Measurements from ENCODE around the gene GPALPP1.
A peak's percentile ranks its signal among the peaks of the same experiment; 100 is the strongest.
"Not testable (repeated sequence)": the region's sequence is repeated elsewhere in the genome, so short reads cannot be mapped to it uniquely, and the experiment has no call there.

GPALPP1 gene

GRCh38 chr13:45004096-45004495, 14.8 kb downstream of the GPALPP1 start:
- DNase-seq (ENCODE audit: low read depth in 1 of 2, low spot score in 1 of 2), result no peak

GRCh38 chr13:45007225-45007624, 17.9 kb downstream of the GPALPP1 start:
- no peak for DNase-seq (ENCODE audit: low read depth in 1 of 2, low spot score in 1 of 2)

- no peak for DNase-seq (ENCODE audit: low read depth in 1 of 2, low spot score in 1 of 2)
Measured at GRCh38 chr13:45007823-45008222, 18.5 kb downstream of the GPALPP1 start.

DNA sequence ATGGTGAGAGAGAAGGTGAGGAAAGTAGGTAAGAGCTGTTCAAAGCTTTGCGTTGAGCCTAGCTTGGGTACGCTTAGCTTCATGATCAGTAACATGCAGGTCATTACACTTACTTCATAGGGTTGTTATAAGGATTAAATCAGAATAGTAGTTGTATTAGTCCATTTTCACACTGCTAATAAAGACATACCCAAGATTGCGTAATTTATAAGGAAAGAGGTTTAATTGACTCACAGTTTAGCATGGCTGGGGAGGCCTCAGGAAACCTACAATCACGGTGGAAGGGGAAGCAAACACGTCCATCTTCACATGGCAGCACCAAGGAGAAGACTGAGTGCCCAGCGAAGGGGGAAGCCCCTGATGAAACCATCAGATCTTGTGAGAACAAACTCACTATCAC, 21.9 kb downstream of the GPALPP1 start:
- DNase-seq (ENCODE audit: low read depth in 1 of 2, low spot score in 1 of 2), result no peak

DNA sequence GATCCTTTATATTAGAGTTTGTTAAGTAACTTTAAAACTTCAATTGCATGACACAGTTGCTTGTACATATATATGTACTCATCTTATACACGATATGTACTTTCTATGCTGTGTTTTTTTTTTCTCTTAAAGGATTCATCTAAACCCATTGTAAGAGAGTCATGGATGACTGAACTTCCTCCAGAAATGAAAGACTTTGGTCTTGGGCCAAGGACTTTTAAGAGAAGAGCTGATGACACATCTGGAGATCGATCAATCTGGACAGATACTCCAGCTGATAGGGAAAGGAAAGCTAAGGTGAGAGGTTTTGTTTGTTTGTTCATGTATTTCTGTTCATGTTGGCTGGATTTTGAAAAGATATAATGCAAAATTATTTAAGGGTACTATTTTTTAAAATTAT, 26.0 kb downstream of the GPALPP1 start:
- no peak for DNase-seq (ENCODE audit: low read depth in 1 of 2, low spot score in 1 of 2)

DNA sequence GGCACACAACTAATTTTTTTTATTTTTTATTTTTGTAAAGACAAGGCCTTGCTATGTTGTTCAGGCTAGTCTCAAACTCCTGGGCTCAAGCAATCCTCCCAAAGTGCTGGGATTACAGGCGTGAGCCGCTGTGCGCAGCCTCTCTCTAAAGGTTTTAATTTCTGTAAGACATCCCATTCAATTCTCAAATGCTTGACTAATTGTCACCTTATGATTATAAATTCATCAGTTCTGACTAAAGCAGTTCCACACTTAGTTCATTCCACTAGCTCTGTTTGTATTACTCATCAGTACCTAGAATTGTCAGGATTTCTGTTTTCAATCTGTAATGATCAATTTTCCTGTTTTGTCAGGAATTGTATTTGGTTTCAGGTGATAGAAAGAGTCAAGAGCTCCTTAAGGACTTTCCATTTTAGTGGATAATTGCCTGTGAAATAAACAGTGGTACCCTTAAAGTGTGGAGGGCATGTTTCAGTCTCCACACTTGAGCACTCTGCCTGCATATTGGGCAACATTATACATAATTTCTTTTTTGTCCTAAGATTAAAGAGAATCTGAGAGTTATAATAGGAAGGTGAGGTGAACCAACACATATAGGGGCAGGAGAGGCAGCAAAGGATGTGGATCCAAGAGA, 27.6 kb downstream of the GPALPP1 start:
- DNase-seq (ENCODE audit: low read depth in 1 of 2, low spot score in 1 of 2), result no peak

DNA sequence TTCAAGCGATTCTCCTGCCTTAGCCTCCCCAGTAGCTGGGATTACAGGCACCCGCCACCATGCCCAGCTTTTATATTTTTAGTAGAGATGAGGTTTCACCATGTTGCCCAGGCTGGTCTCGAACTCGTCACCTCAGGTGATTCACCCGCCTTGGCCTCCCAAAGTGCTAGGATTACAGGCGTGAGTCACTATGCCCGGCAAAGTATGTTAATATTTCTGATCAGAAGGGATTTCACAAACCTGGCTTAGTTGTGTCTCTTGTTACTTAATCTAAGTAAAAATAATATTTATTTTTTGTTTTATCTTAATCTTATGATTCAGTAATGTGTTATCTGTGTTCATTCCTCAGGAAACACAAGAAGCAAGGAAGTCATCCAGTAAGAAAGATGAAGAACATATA, 30.6 kb downstream of the GPALPP1 start:
- not testable (repeated sequence) for DNase-seq (ENCODE audit: low read depth in 1 of 2, low spot score in 1 of 2)

GRCh38 chr13:45021250-45021649, 31.9 kb downstream of the GPALPP1 start:
- DNase-seq (ENCODE audit: low read depth in 1 of 2, low spot score in 1 of 2), result no peak

DNA sequence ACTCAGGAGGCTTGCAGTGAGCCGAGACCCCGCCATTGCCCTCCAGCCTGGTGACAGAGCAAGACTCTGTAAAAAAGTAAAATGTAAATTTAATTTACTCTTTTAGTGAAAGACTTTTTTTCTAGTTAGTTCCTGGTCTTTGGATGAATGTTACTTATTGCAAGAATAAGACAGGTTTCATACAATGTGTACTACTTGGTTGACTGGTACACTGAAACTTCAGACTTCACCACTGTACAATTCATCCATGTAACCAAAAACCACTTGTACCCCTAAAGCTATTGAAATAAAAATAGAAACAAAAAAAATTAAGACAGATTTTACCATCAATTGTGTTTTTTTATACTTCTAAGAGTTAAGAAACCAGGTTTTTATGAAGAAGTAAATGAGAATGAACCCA, 35.5 kb downstream of the GPALPP1 start:
- DNase-seq (ENCODE audit: low read depth in 1 of 2, low spot score in 1 of 2), result no peak

- DNase-seq (ENCODE audit: low read depth in 1 of 2, low spot score in 1 of 2), result no peak
Measured at GRCh38 chr13:45034342-45034741, 45.0 kb downstream of the GPALPP1 start.

- no peak for DNase-seq (ENCODE audit: low read depth in 1 of 2, low spot score in 1 of 2)
Measured at GRCh38 chr13:45036206-45036605, 46.9 kb downstream of the GPALPP1 start.

GRCh38 chr13:45040173-45040572, 50.8 kb downstream of the GPALPP1 start:
- DNase-seq (ENCODE audit: low read depth in 1 of 2, low spot score in 1 of 2), result no peak

GRCh38 chr13:45040622-45041021, 51.3 kb downstream of the GPALPP1 start:
- DNase-seq (ENCODE audit: low read depth in 1 of 2, low spot score in 1 of 2), result no peak

DNA sequence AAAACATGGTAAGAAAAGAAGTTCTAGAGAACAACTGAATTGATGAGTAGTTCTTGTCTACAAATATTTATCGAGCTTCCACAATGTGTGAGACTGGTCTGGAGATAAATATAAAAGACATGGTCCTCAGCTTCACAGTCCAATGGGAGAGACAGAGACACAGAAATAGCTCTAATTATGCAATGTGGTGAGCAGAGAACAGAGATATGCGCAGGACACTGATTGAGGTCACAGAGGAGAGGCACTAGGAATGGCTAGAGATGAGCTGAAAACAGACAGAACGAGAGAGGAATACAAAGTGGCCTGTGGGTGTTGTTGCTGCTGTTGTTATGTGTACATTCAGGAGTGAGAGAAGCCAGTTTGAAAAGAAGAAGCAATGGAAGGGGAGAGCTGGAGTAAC, 53.2 kb downstream of the GPALPP1 start:
- no peak for DNase-seq (ENCODE audit: low read depth in 1 of 2, low spot score in 1 of 2)

- DNase-seq (ENCODE audit: low read depth in 1 of 2, low spot score in 1 of 2), result no peak
Measured at GRCh38 chr13:45046445-45046844, 57.1 kb downstream of the GPALPP1 start.

GRCh38 chr13:45047394-45048310, 58.3 kb downstream of the GPALPP1 start:
- peak; percentile 50 to 53 for DNase-seq (ENCODE audit: low read depth in 1 of 2, low spot score in 1 of 2)

DNA sequence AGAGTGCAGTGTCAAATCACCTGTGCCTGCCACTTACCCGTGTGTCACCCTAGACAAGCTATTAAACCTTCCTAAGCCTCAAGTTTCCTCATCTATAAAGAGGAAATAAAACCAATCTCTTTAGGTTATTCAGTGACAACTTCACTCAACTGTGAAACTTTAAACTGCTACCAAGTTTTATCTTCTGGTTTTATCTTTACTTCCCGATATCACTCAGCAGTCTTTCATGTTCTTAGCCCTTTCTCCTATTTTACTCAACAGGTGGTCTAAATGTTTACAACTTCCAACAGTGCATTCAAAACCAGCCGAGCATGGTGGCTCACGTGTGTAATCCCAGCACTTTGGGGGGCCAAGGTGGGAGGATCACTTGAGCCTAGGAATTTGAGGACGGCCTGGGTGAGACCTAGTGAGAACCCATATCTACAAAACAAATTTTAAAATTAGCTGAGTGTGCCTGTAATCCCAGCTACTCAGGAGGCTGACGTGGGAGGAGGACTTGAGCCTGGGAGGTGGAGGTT, 59.6 kb downstream of the GPALPP1 start:
- no peak for DNase-seq (ENCODE audit: low read depth in 1 of 2, low spot score in 1 of 2)

DNA sequence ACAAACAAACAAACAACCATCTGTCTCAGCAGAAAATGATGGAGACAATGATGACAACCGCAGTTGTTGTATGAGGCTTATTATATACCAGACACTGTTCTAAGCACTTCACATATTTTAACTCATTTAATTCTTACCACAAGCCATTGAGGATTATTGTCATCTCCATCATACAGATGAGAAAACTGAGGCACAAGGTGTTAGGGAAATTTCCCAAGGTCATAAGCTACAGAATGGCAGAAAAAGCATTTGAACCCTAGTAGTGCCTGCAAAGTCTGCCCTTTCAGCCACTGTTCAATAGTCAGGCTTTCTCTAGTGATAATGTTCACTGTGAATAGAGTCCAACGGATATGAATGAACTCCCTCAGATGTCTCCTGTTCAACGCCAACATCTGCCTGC, 60.1 kb downstream of the GPALPP1 start:
- DNase-seq (ENCODE audit: low read depth in 1 of 2, low spot score in 1 of 2), result no peak

- DNase-seq (ENCODE audit: low read depth in 1 of 2, low spot score in 1 of 2), result no peak
Measured at GRCh38 chr13:45051315-45051714, 62.0 kb downstream of the GPALPP1 start.

DNA sequence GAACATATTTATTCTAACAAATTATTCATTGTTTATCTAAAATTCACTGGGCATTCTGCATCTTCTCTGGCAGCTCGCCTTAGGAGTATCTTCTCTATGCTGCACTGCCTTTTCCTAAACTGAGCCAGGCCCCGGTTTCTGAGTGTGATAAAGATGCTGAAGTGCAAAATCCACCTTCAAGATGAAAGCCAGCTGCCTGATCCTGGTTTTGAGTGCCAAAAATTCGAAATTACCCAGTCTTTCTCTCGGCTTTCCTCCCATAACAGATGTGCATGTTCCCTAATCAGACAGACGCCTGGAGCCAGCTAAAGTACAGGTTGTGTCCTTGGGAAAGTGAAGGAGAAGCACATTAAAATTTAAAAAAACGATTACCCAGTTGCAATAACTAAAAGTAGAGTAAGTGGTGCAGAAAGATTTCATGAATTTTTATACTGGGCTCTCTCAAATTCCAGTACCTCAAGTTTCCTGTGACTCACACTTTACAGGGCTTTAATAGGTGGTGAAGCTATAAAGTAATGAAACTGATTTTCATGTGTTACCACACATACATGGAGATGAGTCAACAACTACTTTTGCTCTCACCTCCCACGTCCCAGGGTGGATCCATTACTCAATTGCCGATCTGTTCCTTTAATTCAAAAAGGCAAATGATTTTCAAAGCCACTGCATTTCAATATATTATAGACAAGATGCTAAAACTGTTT, 66.0 kb downstream of the GPALPP1 start:
- peak in 1 of 2 donors; percentile 33 for DNase-seq (ENCODE audit: low read depth in 1 of 2, low spot score in 1 of 2)

DNA sequence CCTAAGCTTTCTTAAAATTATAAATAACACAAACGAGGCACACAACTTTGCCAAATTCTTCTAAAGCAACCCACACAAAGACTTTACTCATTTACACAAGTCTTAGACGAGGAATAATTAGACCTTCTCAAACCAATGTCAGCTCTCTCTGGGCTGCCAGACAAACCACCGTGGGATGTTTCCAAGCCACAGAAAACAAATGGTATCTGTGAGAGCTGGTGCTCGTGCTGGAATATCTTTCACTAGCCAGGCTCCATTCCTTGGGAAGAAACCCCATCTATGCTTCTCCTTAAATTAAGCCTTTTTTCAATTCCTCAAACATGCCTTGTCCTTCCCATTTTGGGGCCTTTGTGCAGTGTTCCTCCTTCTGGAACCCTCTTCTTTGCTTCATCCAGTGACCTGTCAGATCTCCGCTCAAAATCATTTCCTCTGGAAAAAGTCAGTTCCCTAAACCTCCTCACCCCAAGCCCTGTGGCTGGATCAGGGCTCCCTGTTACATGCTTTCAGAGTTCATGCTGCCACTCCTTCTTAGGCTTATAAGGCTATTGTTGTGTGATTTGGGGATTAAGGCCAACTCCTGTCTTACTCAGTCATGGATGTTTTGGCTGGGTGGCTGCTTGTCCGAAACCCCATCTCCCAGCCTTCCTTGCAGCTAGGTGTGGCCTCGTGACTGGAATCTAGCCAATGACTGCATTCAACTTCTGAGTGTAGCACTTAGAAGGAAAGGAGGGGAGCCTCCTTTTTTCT, 66.7 kb downstream of the GPALPP1 start:
- no peak for DNase-seq (ENCODE audit: low read depth in 1 of 2, low spot score in 1 of 2)

Measured in activated T-helper 1 cell treated with anti-CD3 and anti-CD28 coated beads, Interleukin-2, amount 50 U/mL, for 16 hours (primary cell).